GM06990 (cell line): ENCODE results near the gene DOCK9.

ENCODE experiments used
- DNase-seq: peaks from one replicate; pipeline ENCODE4 v3.0.0-alpha.2; 2011; ENCODE audit not compliant: insufficient read length; ENCODE audit errors: extremely low read depth
- H3K27me3 ChIP-seq: replicated peaks from 2 replicates; pipeline ENCODE4 v1.6.0; 2011; ENCODE audit warnings: low read length; ENCODE audit not compliant: control insufficient read depth, insufficient read depth
- H3K36me3 ChIP-seq: 2 replicates; pipeline ENCODE4 v1.5.1; 2011; ENCODE audit warnings: low read length; ENCODE audit not compliant: control insufficient read depth, insufficient read depth
- H3K4me3 ChIP-seq: replicated peaks from 2 replicates; pipeline ENCODE4 v1.5.1; 2011; ENCODE audit warnings: low read depth, mild to moderate bottlenecking, control low read depth, low read length
- TF ChIP-seq, protein P1 (sequence below): IDR thresholded peaks from 2 replicates; pipeline ENCODE4 v1.5.1; 2011; ENCODE audit warnings: low read length, control low read depth, mild to moderate bottlenecking, inconsistent platforms; ENCODE audit not compliant: insufficient read depth, poor library complexity, severe bottlenecking

DOCK9 gene

GRCh38 chr13:98878486-98879126 lies 99.3 kb downstream of the DOCK9 start:
- no peak for DNase-seq
- Histone ChIP-seq H3K27me3 (no peaks in the 10 kb centered on the region; the same call in 1 of the 2 replicates), H3K36me3 (no peaks in the 10 kb centered on the region), H3K4me3 (no peak overlapping the region)
- TF ChIP-seq, protein P1, sequence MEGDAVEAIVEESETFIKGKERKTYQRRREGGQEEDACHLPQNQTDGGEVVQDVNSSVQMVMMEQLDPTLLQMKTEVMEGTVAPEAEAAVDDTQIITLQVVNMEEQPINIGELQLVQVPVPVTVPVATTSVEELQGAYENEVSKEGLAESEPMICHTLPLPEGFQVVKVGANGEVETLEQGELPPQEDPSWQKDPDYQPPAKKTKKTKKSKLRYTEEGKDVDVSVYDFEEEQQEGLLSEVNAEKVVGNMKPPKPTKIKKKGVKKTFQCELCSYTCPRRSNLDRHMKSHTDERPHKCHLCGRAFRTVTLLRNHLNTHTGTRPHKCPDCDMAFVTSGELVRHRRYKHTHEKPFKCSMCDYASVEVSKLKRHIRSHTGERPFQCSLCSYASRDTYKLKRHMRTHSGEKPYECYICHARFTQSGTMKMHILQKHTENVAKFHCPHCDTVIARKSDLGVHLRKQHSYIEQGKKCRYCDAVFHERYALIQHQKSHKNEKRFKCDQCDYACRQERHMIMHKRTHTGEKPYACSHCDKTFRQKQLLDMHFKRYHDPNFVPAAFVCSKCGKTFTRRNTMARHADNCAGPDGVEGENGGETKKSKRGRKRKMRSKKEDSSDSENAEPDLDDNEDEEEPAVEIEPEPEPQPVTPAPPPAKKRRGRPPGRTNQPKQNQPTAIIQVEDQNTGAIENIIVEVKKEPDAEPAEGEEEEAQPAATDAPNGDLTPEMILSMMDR, result no peak

DNA sequence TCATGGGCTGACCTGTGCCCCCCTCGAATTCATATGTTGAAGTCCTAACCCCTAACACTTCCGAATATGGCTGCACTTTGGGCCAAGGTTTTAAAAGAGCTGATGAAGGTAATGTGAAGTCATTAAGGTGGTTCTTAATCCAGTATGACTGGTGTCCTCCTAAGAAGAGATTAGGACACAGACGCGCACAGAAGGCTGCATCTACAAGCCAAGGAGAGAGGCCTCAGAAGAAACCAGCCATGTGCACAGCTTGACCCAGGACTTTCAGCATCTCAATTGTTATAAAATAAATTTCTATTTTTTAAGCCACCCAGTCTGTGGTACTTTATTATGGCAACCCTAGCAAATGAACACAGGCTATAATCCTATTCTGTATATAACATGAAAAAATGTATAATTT lies 99.9 kb downstream of the DOCK9 start:
- no peaks in the 10 kb centered on the region for H3K36me3 ChIP-seq
- no peak for DNase-seq
- no peak overlapping the region for H3K4me3 ChIP-seq
- TF ChIP-seq, protein P1, result no peak
- no peaks in the 10 kb centered on the region; the same call in 1 of the 2 replicates for H3K27me3 ChIP-seq

DNA sequence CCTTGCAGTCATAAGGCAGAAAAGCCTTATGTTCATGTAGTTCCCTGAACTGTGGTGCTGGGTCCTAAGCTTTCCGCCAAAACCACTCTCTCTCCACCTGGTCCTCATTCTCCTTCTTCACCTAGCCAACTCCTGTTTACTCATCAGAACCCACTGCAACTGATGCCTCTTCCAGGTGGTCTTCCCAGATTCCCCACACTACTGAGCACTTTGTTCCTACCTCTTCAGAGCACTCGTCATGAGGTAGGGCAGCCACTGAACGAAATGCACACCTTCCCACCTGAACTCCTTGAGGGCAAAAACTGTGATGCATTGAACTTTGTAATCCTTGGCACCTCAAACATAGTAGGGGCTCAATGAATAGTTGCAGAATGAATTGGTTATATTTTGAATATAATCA lies 100.4 kb downstream of the DOCK9 start:
- no peak overlapping the region for H3K4me3 ChIP-seq

DNA sequence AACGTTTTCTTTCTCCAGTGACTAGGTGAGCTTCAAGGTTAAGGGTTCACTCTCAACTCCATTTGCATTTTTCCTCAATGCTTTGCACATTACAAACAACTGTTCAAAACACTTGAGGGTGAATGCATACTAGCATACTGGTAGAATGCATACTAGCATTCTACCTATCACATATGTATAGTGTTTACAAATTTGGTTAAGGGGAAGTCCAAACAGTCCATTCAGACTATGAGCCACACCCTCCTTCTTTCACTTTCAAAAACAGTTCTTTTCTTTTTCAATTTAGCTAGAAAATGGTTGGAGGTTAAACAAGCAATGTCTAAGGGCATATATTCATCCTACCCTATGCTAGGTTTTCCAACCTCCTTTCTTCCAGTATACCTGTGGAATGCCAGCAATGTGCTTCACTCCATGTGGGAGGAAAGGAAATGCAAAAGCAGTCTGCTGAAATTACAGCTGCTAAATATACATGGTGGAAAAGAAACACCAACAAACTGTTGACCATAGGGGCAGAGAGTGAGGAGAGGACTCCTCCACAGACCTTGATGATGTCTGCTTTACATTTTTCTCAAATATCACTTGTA lies 102.6 kb downstream of the DOCK9 start:
- Histone ChIP-seq H3K36me3 (no peaks in the 10 kb centered on the region), H3K4me3 (no peak overlapping the region), H3K27me3 (no peaks in the 10 kb centered on the region)
- TF ChIP-seq, protein P1, result no peak
- no peak for DNase-seq

More for the DNA sequence above, 100.4 kb downstream of the DOCK9 start:
- TF ChIP-seq, protein P1, result no peak
- no peaks in the 10 kb centered on the region for H3K36me3 ChIP-seq
- DNase-seq, result no peak
- no peaks in the 10 kb centered on the region; the same call in 1 of the 2 replicates for H3K27me3 ChIP-seq

DNA sequence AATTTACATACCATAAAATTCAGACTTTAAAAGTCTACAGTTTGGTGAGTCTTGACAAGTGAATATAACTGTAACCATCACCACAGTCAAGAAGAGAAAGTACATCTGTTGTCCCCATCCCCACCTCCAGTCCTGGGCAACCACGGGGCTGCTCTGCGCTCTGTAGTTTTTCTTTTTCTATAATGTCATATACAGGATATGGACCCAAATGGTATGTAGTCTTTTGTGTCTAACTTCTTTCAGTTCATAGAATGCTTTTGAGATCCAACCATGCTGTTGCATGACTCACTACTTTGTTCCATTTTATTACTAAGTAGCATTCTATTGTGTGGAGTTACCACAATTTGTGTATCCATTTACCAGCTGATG lies 103.9 kb downstream of the DOCK9 start:
- DNase-seq, result no peak
- no peaks in the 10 kb centered on the region for H3K27me3 ChIP-seq
- no peaks in the 10 kb centered on the region for H3K36me3 ChIP-seq
- TF ChIP-seq, protein P1, result no peak
- no peak overlapping the region for H3K4me3 ChIP-seq
